GM23338 (cell line): ENCODE results near the gene GMNC. TPM values are rescaled to one million over a fixed set of nuclear protein-coding genes. Genes with fewer than 3 reads are reported as not detected.

Experiments used
- ATAC-seq: fragments of 200-7000 bp; cut with Tn5 transposase; 3 replicates; pipeline ENCODE4 v1.9.1; 2020
- DNase-seq: peaks from one replicate; pipeline ENCODE4 v3.0.0-alpha.2; 2015; ENCODE audit warnings: low spot score
- H2AFZ ChIP-seq: fragments of 200-600 bp; sonication (generic); 2 replicates; pipeline ENCODE4 v1.8.0; 2016; ENCODE audit warnings: antibody characterized with exemption, mild to moderate bottlenecking, moderate library complexity
- H3F3A ChIP-seq: fragments of 200-600 bp; sonication (generic); replicated peaks from 2 replicates; pipeline ENCODE4 v1.8.0; 2017; ENCODE audit warnings: antibody characterized with exemption, mixed run types, low read depth
- H3K27ac ChIP-seq: fragments of 200-600 bp; sonication (generic); 2 replicates; pipeline ENCODE4 v1.6.1; 2016; ENCODE audit warnings: low read depth
- H3K27me3 ChIP-seq: fragments of 200-600 bp; sonication (generic); 2 replicates; pipeline ENCODE4 v1.8.0; 2016; ENCODE audit warnings: mild to moderate bottlenecking, mixed run types, moderate library complexity; ENCODE audit not compliant: insufficient read depth
- H3K36me3 ChIP-seq: fragments of 200-600 bp; sonication (generic); 2 replicates; pipeline ENCODE4 v1.8.0; 2016; ENCODE audit warnings: mild to moderate bottlenecking; ENCODE audit not compliant: insufficient read depth
- H3K4me1 ChIP-seq: fragments of 200-600 bp; sonication (generic); 2 replicates; pipeline ENCODE4 v1.8.0; 2016; ENCODE audit warnings: mild to moderate bottlenecking, moderate library complexity; ENCODE audit not compliant: insufficient read depth
- H3K4me2 ChIP-seq: fragments of 200-600 bp; sonication (generic); 2 replicates; pipeline ENCODE4 v1.7.1; 2017; ENCODE audit warnings: mixed run types
- H3K4me3 ChIP-seq: fragments of 200-600 bp; sonication (generic); 2 replicates; pipeline ENCODE4 v1.6.1; 2016; ENCODE audit warnings: mixed run types
- H3K79me2 ChIP-seq: fragments of 200-600 bp; sonication (generic); replicated peaks from 2 replicates; pipeline ENCODE4 v1.8.0; 2017; ENCODE audit warnings: mild to moderate bottlenecking; ENCODE audit not compliant: insufficient read depth
- H3K9me2 ChIP-seq: fragments of 200-600 bp; sonication (generic); 2 replicates; pipeline ENCODE4 v1.8.0; 2017; ENCODE audit not compliant: insufficient read depth
- H4K20me1 ChIP-seq: fragments of 200-600 bp; sonication (generic); replicated peaks from 2 replicates; pipeline ENCODE4 v1.8.0; 2017; ENCODE audit warnings: mild to moderate bottlenecking; ENCODE audit not compliant: insufficient read depth
- H3K27ac Mint-ChIP-seq: 2 replicates; pipeline ENCODE4 v1.8.0; 2020; ENCODE audit warnings: inconsistent platforms, mild to moderate bottlenecking, moderate library complexity, mixed read lengths
- H3K27me3 Mint-ChIP-seq: 3 replicates; pipeline ENCODE4 v1.8.0; 2022; ENCODE audit warnings: low read depth, mild to moderate bottlenecking, moderate library complexity, mixed read lengths, inconsistent platforms; ENCODE audit not compliant: insufficient read depth, poor library complexity
- H3K36me3 Mint-ChIP-seq: 3 replicates; pipeline ENCODE4 v1.8.0; 2021; ENCODE audit warnings: low read depth, mild to moderate bottlenecking, inconsistent platforms, moderate library complexity, mixed read lengths
- H3K4me1 Mint-ChIP-seq: 3 replicates; pipeline ENCODE4 v1.8.0; 2020; ENCODE audit warnings: mild to moderate bottlenecking, inconsistent platforms, mixed read lengths
- H3K4me3 Mint-ChIP-seq: 3 replicates; pipeline ENCODE4 v1.8.0; 2021; ENCODE audit warnings: moderate library complexity, mild to moderate bottlenecking, inconsistent platforms, mixed read lengths
- H3K9me3 Mint-ChIP-seq: 3 replicates; pipeline ENCODE4 v1.8.0; 2020; ENCODE audit warnings: moderate library complexity, mild to moderate bottlenecking, inconsistent platforms, mixed read lengths
- CREB1 ChIP-seq: fragments of 250-450 bp; sonication (Bioruptor Pico); IDR thresholded peaks from 2 replicates; pipeline ENCODE4 v1.5.0; 2020; ENCODE audit warnings: low read depth, mild to moderate bottlenecking, moderate library complexity
- JUNB ChIP-seq: IDR thresholded peaks from one replicate; pipeline ENCODE4 v1.6.1; 2016; ENCODE audit warnings: antibody characterized with exemption; ENCODE audit not compliant: unreplicated experiment
- NANOG ChIP-seq: IDR thresholded peaks from 2 replicates; pipeline ENCODE4 v1.6.1; 2016; ENCODE audit warnings: antibody characterized with exemption, borderline replicate concordance
- POLR2AphosphoS5 ChIP-seq: IDR thresholded peaks from 2 replicates; pipeline ENCODE4 v1.6.1; 2016; ENCODE audit warnings: antibody characterized with exemption, low read depth
- STAT1 ChIP-seq: IDR thresholded peaks from one replicate; pipeline ENCODE4 v1.6.1; 2016; ENCODE audit warnings: antibody characterized with exemption; ENCODE audit not compliant: unreplicated experiment
- polyA plus RNA-seq: library from polyadenylated mRNA; unstranded; fragments of >200 nt; fragmentation: Nextera tagmentation; extraction: Ambion mirVana; gene quantifications from 2 replicates; pipeline ENCODE4 v1.2.1, GENCODE V29; 2016
- total RNA-seq: library from RNA; depleted of rRNA; stranded (reverse); fragments of >200 nt; shearing (Covaris generic); gene quantifications from 2 replicates; pipeline ENCODE4 v1.2.3, GENCODE V29; 2014
- TF ChIP-seq, protein P1 (sequence below): fragments of 250-450 bp; sonication (Bioruptor Pico); IDR thresholded peaks from 2 replicates; pipeline ENCODE4 v1.5.0; 2020; ENCODE audit warnings: mild to moderate bottlenecking, moderate library complexity
- TF ChIP-seq, protein P2 (sequence below): IDR thresholded peaks from 2 replicates; pipeline ENCODE4 v1.6.1; 2016; ENCODE audit warnings: antibody characterized with exemption
- TF ChIP-seq, protein P3 (sequence below), 2 experiments: fragments of 200-600 bp in 1 of 2; sonication (generic) in 1 of 2; conservative IDR thresholded peaks; 2 replicates each; pipeline versions ENCODE4 v1.5.1 to v1.6.1; 2016 to 2017; ENCODE audit warnings: antibody characterized with exemption in 2 of 2, low read depth in 2 of 2, mild to moderate bottlenecking in 2 of 2, moderate library complexity in 1 of 2

Gene GMNC
- total and polyA plus RNA-seq, 2 experiments from 2014 or later, result 0.13 to 0.31 TPM

DNA sequence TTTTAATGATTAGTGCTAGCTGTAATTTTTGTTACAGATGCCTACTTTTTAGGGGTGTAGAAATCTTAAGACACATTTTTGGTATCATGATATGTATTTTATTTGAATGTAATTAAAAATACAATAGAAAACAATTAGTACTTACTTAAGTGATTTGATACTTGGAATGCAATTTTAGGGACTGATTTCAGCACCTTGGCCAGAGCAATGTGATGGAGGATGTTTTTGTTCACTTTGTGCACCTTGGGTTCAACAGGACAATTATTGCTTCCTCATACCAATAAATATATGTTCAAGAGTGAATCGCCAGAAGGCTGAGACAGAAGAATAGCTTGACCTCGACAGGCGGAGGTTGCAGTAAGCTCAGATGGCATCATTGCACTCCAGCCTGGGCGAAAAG is 22.3 kb downstream of the GMNC start (continued):
- TF ChIP-seq, protein P1, sequence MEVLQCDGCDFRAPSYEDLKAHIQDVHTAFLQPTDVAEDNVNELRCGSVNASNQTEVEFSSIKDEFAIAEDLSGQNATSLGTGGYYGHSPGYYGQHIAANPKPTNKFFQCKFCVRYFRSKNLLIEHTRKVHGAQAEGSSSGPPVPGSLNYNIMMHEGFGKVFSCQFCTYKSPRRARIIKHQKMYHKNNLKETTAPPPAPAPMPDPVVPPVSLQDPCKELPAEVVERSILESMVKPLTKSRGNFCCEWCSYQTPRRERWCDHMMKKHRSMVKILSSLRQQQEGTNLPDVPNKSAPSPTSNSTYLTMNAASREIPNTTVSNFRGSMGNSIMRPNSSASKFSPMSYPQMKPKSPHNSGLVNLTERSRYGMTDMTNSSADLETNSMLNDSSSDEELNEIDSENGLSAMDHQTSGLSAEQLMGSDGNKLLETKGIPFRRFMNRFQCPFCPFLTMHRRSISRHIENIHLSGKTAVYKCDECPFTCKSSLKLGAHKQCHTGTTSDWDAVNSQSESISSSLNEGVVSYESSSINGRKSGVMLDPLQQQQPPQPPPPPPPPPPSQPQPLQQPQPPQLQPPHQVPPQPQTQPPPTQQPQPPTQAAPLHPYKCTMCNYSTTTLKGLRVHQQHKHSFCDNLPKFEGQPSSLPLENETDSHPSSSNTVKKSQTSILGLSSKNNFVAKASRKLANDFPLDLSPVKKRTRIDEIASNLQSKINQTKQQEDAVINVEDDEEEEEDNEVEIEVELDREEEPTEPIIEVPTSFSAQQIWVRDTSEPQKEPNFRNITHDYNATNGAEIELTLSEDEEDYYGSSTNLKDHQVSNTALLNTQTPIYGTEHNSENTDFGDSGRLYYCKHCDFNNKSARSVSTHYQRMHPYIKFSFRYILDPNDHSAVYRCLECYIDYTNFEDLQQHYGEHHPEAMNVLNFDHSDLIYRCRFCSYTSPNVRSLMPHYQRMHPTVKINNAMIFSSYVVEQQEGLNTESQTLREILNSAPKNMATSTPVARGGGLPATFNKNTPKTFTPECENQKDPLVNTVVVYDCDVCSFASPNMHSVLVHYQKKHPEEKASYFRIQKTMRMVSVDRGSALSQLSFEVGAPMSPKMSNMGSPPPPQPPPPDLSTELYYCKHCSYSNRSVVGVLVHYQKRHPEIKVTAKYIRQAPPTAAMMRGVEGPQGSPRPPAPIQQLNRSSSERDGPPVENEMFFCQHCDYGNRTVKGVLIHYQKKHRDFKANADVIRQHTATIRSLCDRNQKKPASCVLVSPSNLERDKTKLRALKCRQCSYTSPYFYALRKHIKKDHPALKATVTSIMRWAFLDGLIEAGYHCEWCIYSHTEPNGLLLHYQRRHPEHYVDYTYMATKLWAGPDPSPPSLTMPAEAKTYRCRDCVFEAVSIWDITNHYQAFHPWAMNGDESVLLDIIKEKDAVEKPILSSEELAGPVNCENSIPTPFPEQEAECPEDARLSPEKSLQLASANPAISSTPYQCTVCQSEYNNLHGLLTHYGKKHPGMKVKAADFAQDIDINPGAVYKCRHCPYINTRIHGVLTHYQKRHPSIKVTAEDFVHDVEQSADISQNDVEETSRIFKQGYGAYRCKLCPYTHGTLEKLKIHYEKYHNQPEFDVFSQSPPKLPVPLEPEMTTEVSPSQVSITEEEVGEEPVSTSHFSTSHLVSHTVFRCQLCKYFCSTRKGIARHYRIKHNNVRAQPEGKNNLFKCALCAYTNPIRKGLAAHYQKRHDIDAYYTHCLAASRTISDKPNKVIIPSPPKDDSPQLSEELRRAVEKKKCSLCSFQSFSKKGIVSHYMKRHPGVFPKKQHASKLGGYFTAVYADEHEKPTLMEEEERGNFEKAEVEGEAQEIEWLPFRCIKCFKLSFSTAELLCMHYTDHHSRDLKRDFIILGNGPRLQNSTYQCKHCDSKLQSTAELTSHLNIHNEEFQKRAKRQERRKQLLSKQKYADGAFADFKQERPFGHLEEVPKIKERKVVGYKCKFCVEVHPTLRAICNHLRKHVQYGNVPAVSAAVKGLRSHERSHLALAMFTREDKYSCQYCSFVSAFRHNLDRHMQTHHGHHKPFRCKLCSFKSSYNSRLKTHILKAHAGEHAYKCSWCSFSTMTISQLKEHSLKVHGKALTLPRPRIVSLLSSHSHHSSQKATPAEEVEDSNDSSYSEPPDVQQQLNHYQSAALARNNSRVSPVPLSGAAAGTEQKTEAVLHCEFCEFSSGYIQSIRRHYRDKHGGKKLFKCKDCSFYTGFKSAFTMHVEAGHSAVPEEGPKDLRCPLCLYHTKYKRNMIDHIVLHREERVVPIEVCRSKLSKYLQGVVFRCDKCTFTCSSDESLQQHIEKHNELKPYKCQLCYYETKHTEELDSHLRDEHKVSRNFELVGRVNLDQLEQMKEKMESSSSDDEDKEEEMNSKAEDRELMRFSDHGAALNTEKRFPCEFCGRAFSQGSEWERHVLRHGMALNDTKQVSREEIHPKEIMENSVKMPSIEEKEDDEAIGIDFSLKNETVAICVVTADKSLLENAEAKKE (CRISPR knock-in tag), result no peak
- TF ChIP-seq, protein P2, sequence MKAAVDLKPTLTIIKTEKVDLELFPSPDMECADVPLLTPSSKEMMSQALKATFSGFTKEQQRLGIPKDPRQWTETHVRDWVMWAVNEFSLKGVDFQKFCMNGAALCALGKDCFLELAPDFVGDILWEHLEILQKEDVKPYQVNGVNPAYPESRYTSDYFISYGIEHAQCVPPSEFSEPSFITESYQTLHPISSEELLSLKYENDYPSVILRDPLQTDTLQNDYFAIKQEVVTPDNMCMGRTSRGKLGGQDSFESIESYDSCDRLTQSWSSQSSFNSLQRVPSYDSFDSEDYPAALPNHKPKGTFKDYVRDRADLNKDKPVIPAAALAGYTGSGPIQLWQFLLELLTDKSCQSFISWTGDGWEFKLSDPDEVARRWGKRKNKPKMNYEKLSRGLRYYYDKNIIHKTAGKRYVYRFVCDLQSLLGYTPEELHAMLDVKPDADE, result no peak

DNA sequence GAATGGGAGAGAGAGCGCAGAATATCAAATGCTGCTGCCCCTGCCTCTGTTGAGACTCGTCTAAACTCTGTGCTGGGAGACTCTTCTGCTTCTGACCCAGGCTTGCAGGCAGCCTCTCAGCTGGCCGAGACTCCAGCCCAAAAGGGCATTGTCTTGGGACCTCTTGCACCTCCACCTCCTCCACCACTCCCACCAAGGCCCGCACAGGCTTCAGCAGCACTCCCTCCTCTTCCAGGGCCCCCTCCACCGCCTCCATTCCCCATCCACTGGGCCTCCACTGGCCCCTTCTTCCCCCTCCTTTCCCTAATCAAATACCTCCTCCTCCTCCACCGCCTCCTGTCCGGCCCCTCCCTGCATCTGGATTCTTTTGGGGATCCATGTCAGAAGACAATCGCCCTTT is 31.3 kb downstream of the GMNC start:
- Histone ChIP-seq H3K27ac (no peak overlapping the region), H3K4me1 (no peaks in the 10 kb centered on the region), H3K79me2 (no peaks in the 10 kb centered on the region), H3F3A (no peaks in the 10 kb centered on the region), H3K36me3 (no peaks in the 10 kb centered on the region), H3K4me2 (no peak overlapping the region), H2AFZ (peak overlapping the region; percentile 91; the same call in 1 of the 2 replicates), H3K4me3 (no peak overlapping the region), H3K27me3 (no peaks in the 10 kb centered on the region), H3K9me2 (no peaks in the 10 kb centered on the region), H4K20me1 (no peaks in the 10 kb centered on the region)
- Mint-ChIP-seq H3K36me3 (no peaks in the 10 kb centered on the region), H3K4me3 (no peak overlapping the region), H3K27me3 (no peaks in the 10 kb centered on the region), H3K4me1 (peaks cover 3% of the 10 kb centered on the region; the same call in 1 of the 3 replicates), H3K27ac (no peak overlapping the region; the same call in 1 of the 2 replicates), H3K9me3 (no peaks in the 10 kb centered on the region)
- ATAC-seq (no peak), DNase-seq (no peak)
- TF ChIP-seq NANOG, result no peak
- no peak for TF ChIP-seq POLR2AphosphoS5
- TF ChIP-seq JUNB, result no peak
- TF ChIP-seq, protein P3, sequence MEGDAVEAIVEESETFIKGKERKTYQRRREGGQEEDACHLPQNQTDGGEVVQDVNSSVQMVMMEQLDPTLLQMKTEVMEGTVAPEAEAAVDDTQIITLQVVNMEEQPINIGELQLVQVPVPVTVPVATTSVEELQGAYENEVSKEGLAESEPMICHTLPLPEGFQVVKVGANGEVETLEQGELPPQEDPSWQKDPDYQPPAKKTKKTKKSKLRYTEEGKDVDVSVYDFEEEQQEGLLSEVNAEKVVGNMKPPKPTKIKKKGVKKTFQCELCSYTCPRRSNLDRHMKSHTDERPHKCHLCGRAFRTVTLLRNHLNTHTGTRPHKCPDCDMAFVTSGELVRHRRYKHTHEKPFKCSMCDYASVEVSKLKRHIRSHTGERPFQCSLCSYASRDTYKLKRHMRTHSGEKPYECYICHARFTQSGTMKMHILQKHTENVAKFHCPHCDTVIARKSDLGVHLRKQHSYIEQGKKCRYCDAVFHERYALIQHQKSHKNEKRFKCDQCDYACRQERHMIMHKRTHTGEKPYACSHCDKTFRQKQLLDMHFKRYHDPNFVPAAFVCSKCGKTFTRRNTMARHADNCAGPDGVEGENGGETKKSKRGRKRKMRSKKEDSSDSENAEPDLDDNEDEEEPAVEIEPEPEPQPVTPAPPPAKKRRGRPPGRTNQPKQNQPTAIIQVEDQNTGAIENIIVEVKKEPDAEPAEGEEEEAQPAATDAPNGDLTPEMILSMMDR (conservative IDR thresholded peaks at IDR 0.05; ENCODE audit: low read depth in 2 of 2), result no peak
- no peak for TF ChIP-seq STAT1
- no peak for TF ChIP-seq CREB1
- TF ChIP-seq, protein P2, result no peak
